SK-MEL-5 (cell line): ENCODE results near the gene KIF6. TPM values are rescaled to one million over a fixed set of nuclear protein-coding genes. Genes with fewer than 3 reads are reported as not detected.
"Not testable (repeated sequence)": the region's sequence is repeated elsewhere in the genome, so short reads cannot be mapped to it uniquely, and the experiment has no call there.

ENCODE experiments used
- DNase-seq: peaks from one replicate; pipeline ENCODE4 v3.0.0-alpha.2; 2016; ENCODE audit warnings: low read depth, low spot score
- in situ Hi-C: cut with HindIII; loops from 2 replicates; pipeline ENCODE4 v1.10.0; 2016; ENCODE audit warnings: low sequenced_read_pairs, high pct_unique_total_duplicates, low pct_unique_long_range_greater_than_20kb
- small RNA-seq, 2 experiments: library from RNA; depleted of rRNA; stranded (forward); fragments of <200 nt; gene quantifications; one replicate each; pipeline ENCODE3, GENCODE V24; 2014
- total RNA-seq: library from RNA; depleted of rRNA; stranded (reverse); fragments of >200 nt; shearing (Covaris generic); gene quantifications from 2 replicates; pipeline ENCODE4 v1.2.3, GENCODE V29; 2014; rRNA removed

Gene KIF6
- total RNA-seq, 1 experiment from 2014 or later, result 23.6 TPM

DNA sequence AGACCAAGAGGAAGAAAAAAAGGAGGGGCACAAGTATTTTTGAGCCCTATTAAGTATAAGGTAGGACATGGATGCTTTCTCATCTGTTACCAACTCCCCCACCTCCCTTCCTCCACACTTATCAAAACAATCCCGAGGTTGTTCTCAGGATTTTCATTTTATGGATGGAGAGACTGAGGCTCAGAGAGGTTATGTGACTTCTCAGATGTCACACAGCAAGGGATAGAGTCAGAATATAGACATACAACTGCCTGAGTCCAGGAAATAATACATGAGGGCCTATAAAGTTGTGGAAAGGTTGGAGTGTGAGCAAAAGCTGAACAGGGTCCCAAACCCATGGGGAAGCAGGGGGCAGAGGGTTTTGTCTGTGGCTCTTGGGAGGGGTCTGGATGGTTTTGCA is 430.3 kb downstream of the KIF6 start:
- no peak for DNase-seq
- in situ Hi-C loops, result no loop called here

DNA sequence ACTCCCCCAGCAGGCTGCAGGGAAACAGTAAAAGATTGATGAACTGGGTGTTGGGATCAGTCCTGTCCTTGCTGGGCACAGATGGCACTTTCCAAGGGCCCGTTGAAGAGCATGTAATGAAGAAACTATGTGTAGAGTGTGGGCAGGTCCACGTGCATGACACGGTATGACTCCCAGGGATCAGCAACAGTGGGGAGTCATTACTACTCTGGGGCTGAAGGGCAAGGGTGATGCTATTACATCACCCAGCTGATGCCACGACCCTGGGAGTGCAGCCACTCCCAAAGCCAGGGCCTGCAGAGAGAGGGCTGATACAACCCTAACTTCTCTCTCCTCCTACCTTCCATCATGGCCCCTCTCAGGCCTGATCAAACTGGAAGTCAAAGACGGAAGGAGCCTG is 431.1 kb downstream of the KIF6 start:
- in situ Hi-C loops, result no loop called here
- no peak for DNase-seq

DNA sequence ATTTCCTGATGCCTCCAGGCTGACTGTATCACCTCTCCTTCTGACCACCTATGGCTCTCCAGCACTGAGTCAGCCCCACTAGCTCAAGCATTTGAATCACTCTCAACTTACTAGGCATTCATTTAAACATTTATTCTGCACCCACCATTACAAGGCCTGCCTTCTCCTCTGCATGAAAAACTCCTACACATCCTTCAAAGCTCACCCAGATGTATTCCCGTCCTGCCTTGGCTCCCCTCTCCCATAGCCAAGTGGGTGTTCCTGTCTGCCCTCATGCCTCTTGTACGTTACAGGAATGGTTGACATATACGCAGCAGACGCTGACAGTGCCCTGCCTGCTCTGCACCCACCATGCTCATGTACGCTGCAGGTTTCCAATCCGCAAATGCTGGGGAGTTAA is 432.6 kb downstream of the KIF6 start:
- no peak for DNase-seq
- in situ Hi-C loops, result no loop called here

DNA sequence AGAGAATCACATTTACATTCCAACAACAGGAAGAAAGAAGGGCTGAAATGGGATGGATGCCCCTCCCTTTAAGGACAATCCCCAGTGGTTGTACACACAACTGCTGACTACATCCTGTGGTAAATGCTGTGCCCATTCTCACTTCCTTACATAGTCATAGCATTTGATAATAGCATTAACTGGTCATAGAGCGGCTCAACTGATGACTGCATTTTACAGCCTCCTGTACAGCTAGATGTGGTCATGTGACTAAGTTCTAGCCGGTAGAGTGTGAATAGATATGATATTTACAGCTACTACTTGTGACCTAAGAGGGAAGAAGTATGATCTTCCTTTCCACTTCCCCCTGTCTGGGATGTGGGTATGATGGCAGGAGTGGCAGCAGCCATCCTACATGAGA is 435.7 kb downstream of the KIF6 start:
- no peak for DNase-seq
- in situ Hi-C loops, result no loop called here

DNA sequence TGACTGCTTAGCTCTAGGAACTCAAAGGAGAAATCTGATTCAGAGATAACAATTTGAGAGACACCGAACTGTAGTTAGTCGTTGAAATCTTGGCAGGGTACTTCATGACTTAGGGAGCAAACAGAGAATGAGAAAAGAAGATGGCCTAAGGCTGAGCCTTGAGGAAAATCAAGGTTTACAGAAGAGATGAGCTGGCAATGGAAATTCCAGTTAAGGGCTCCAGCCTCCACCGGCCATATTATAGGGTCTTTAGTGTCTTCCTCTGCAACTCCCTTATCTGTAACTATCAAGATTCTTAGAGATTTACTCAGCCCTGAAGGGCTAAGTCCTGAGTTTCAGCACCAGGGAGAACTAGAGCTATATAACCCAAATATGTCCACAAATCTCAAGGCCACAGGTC is 437.6 kb downstream of the KIF6 start:
- in situ Hi-C loops, result no loop called here

DNA sequence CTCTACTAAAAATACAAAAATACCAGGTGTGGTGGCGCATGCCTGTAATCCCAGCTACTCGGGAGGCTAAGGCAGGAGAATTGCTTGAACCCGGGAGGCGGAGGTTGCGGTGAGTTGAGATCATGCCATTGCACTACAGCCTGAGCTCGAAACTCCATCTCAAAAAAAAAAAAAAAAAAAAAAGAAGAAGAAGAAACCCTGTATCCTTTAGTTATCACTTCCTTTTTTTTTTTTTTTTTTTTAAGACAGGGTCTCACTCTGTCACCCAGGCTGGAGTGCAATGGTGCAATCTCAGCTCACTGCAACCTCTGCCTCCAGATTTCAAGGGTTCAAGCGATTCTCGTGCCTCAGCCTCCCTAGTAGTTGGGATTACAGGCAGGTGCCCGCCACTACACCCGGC is 438.6 kb downstream of the KIF6 start:
- in situ Hi-C loops, DNase-seq: not testable (repeated sequence)

More for the DNA sequence above, 437.6 kb downstream of the KIF6 start:
- DNase-seq, result no peak

DNA sequence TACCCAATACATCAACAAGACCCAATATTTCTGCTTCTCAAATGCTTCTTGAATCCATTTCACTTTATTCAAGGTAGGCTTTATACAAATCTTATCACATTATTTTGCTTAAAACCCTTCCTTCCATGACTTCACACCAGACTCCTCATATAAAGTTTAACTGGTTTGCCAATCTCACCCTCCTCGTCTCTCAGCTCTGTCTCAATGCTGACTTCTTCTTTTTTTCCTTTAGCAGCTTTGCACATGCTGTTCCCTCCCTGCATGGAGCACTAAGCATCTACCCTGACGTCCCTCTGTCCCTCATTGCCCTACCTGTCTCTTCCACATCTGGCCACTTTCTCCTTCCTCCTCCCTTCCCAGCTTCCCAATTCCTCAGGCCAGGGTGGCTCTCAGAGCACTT is 442.4 kb downstream of the KIF6 start:
- in situ Hi-C loops, result no loop called here

DNA sequence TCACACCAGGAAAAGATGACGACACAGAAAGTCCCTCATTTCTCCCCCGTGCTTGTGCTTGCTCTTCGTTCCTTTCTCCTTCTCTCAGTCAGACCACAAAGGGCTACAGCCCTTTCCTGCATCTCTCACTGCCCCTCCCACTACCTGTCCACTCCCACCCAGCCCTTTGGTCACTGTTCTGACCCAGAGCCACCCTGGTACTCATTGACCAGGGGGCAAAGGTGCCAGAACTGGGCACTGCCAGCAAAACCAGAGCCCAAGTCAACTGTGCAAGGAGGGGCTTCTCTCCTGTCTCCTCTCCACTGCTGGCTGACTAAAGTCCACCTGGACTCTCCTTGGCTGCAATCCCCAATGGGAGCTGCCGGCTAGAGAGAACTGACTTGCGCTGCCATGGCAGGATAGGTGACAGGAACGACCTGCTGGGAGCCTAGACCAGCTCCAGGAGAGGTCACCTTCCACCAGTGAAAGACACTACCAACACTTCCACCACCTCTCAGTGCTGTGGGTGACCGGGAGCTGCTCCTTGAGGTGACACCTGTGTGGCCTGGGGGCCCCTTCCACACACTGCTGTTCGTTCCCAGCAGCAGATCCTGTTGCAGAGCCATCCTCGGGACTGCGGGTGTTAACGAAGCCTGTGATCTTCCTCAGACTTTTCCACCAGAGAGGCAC is 443.8 kb downstream of the KIF6 start:
- in situ Hi-C loops, result no loop called here

More for the DNA sequence above, 442.4 kb downstream of the KIF6 start:
- DNase-seq, result no peak

DNA sequence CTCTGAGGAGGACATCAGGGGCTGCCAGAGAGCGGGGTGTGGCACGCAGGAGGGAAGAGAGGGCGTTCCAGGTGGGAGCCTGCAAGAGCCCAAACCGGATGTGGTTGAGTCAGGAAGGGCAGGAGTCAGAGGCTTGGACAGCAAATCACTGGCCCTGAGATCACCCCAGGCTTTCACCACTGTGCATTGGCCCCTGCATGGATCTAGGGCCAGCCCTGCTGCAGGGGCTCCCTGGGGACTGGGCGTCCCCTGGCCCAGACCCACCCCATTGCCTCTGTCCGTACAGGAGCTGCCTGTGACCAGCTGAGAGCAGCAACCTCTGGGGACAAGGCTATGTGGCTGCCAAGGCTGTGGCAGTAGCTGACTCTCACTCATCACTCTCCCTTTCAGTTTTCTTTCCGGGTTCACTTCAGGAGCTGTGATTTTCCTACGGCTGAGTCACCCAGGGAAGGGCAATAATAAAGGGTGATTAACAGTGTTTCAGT is 444.9 kb downstream of the KIF6 start:
- DNase-seq, result no peak

More for the DNA sequence above, 443.8 kb downstream of the KIF6 start:
- DNase-seq, result no peak

More for the DNA sequence above, 444.9 kb downstream of the KIF6 start:
- in situ Hi-C loops, result no loop called here

Small RNA genes within 50 kb of the gene (small RNA-seq; reads per million reads assigned to genes)
- 0 reads per million in 2 experiments for gene RNU1-54P

Other genes with a start within 250 kb of the KIF6 start
- gene DAAM2, start 67.0 kb upstream of the KIF6 start, total RNA-seq, result 11.7 and 13.7 TPM in 2 replicates
- 11.3 and 12.9 TPM in 2 replicates for gene MOCS1, start 209.1 kb upstream of the KIF6 start, total RNA-seq